Neural progenitor cell (in vitro differentiated cells): ENCODE measurements around the gene UBE3C.

Experiments used
- CTCF ChIP-seq: fragments of 200-600 bp; sonication (generic); IDR thresholded peaks from 2 replicates; pipeline ENCODE4 v1.5.1; 2017; ENCODE audit warnings: antibody characterized with exemption, mild to moderate bottlenecking
- EZH2 ChIP-seq: fragments of 200-600 bp; sonication (generic); IDR thresholded peaks from 2 replicates; pipeline ENCODE4 v1.6.1; 2017; ENCODE audit warnings: antibody characterized with exemption, mild to moderate bottlenecking, moderate library complexity
- EZH2phosphoT487 ChIP-seq: fragments of 200-600 bp; sonication (generic); IDR thresholded peaks from 2 replicates; pipeline ENCODE4 v1.6.1; 2017; ENCODE audit warnings: antibody characterized with exemption

GRCh38 chr7:157280216-157280841 is 141.6 kb downstream of the UBE3C start:
- TF ChIP-seq CTCF (no peak), EZH2 (no peak), EZH2phosphoT487 (no peak)
